ENCODE data around the gene CDH5. TPM values are rescaled to one million over a fixed set of nuclear protein-coding genes. Genes with fewer than 3 reads are reported as not detected.

Gene CDH5
- total RNA-seq, 1 experiment from 2014 or later = 3.6 TPM

DNA sequence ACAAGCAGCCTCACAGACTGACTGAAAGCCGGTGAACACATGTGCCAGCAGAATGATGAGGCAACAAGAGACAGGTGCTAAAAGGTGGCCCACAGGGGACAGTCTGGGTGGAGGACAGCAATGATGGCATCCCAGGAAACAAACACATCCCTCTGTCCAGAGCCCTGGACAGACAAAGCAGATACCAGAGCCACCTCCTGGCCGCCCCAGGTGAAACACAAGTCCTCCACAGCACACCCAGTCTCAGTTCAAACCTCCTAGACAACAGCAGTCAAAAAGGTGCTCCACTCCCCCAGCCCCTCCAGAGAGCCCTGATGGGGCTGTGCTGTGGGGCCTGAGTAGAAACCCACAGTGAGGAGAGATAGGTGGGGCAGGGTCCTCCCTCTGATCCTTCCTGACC lies 20.3 kb upstream of the CDH5 start:
- BruUV-seq (replicated peaks) = no TSS peak

DNA sequence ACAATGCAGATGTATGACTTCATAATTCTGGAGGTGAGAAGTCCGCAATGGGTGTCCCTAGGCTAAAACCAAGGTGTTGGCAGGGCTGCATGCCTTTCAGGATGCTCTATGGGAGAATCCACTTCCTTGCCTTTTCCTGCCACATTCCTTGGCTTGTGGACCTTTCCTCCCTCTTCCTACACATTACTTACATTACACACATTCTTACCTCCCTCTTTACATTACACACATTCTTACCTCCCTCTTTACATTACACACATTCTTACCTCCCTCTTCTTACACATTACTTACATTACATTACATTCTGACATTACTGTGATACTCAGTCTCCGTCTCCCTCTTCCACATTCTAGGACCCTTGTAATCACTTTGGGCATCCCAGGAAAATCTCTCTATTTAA lies 14.2 kb upstream of the CDH5 start:
- ChIA-PET CTCF (no interaction called here), POLR2A (ENCODE audit: unreplicated experiment) (no interaction called here)
- Histone ChIP-seq H3K4me2 (no peak overlapping the region), H3K4me1 (replicated peaks; ENCODE audit: insufficient read depth) (no peaks in the 10 kb centered on the region), H3K27me3 (ENCODE audit: insufficient read depth, low read depth) (no peaks in the 10 kb centered on the region), H4K20me1 (ENCODE audit: insufficient read depth) (no peaks in the 10 kb centered on the region), H3K4me3 (no peak overlapping the region), H3K9me3 (ENCODE audit: insufficient read depth, low read depth) (no peaks in the 10 kb centered on the region), H3F3A (ENCODE audit: insufficient read depth, low read depth) (0 out of 2 replicates have a peak, but pooled peaks cover 11% of the 10 kb centered on the region), H2AFZ (no peak overlapping the region), H3K36me3 (ENCODE audit: low read depth) (no peaks in the 10 kb centered on the region), H3K79me2 (ENCODE audit: low read depth) (no peaks in the 10 kb centered on the region), H3K27ac (no peak overlapping the region), H3K9me2 (ENCODE audit: insufficient read depth) (no peaks in the 10 kb centered on the region)
- TF ChIP-seq EZH2 (IDR thresholded peaks at IDR 0.05; ENCODE audit: low read depth) = no peak
- TF ChIP-seq, protein P1, sequence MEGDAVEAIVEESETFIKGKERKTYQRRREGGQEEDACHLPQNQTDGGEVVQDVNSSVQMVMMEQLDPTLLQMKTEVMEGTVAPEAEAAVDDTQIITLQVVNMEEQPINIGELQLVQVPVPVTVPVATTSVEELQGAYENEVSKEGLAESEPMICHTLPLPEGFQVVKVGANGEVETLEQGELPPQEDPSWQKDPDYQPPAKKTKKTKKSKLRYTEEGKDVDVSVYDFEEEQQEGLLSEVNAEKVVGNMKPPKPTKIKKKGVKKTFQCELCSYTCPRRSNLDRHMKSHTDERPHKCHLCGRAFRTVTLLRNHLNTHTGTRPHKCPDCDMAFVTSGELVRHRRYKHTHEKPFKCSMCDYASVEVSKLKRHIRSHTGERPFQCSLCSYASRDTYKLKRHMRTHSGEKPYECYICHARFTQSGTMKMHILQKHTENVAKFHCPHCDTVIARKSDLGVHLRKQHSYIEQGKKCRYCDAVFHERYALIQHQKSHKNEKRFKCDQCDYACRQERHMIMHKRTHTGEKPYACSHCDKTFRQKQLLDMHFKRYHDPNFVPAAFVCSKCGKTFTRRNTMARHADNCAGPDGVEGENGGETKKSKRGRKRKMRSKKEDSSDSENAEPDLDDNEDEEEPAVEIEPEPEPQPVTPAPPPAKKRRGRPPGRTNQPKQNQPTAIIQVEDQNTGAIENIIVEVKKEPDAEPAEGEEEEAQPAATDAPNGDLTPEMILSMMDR (conservative IDR thresholded peaks at IDR 0.05) = no peak
- no peak for DNase-seq
- no TSS peak for BruUV-seq (replicated peaks)
- intact Hi-C loops (cut with micrococcal nuclease; ENCODE audit: unreplicated experiment) = no loop called here

More for the DNA sequence above, 20.3 kb upstream of the CDH5 start:
- no peaks in the 10 kb centered on the region for H4K20me1 ChIP-seq (ENCODE audit: insufficient read depth)
- TF ChIP-seq EZH2 (IDR thresholded peaks at IDR 0.05; ENCODE audit: low read depth) = no peak
- TF ChIP-seq, protein P1 (conservative IDR thresholded peaks at IDR 0.05) = no peak
- no peak overlapping the region for H2AFZ ChIP-seq
- 0 out of 2 replicates have a peak, but pooled peaks cover 4% of the 10 kb centered on the region for H3F3A ChIP-seq (ENCODE audit: insufficient read depth, low read depth)
- H3K36me3 ChIP-seq (ENCODE audit: low read depth) = no peaks in the 10 kb centered on the region
- intact Hi-C loops (cut with micrococcal nuclease; ENCODE audit: unreplicated experiment) = no loop called here
- no peak for DNase-seq
- no peak overlapping the region for H3K27ac ChIP-seq
- CTCF ChIA-PET = interaction anchor here (1.2 kb wide), 1 partner anchor 68 kb away, joined by 3 read pairs; no protein-coding TSS in a partner anchor
- H3K9me3 ChIP-seq (ENCODE audit: insufficient read depth, low read depth) = no peaks in the 10 kb centered on the region
- no peaks in the 10 kb centered on the region for H3K27me3 ChIP-seq (ENCODE audit: insufficient read depth, low read depth)
- no peak overlapping the region for H3K4me3 ChIP-seq
- POLR2A ChIA-PET (ENCODE audit: unreplicated experiment) = no interaction called here
- H3K9me2 ChIP-seq (ENCODE audit: insufficient read depth) = no peaks in the 10 kb centered on the region
- no peaks in the 10 kb centered on the region for H3K4me1 ChIP-seq (replicated peaks; ENCODE audit: insufficient read depth)
- H3K4me2 ChIP-seq = no peak overlapping the region
- H3K79me2 ChIP-seq (ENCODE audit: low read depth) = no peaks in the 10 kb centered on the region

DNA sequence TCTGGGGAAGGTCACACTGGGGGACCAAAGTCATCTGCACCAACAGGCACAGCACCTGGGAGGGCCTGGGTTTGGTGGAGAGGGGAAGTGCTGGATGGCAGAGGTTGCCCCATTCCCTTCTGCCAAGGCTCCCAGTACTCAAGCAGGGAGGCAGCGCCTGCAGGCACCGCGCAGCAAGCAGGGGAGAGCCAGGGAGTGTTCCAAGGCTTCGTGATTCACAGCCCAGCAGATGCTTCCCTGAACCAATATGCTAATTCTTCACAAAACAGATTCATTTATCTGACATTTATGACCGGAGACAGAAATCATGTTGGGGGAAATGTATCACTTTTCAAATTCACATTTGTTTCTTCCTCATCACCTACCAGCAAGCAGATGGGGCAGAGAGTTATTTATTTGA lies 13.4 kb upstream of the CDH5 start:
- no peaks in the 10 kb centered on the region for H3K27me3 ChIP-seq (ENCODE audit: insufficient read depth, low read depth)
- CTCF ChIA-PET = no interaction called here
- peaks cover 15% of the 10 kb centered on the region; the same call in 1 of the 2 replicates for H3F3A ChIP-seq (ENCODE audit: insufficient read depth, low read depth)
- H3K4me2 ChIP-seq = no peak overlapping the region
- intact Hi-C loops (cut with micrococcal nuclease; ENCODE audit: unreplicated experiment) = no loop called here
- no peak for DNase-seq
- H4K20me1 ChIP-seq (ENCODE audit: insufficient read depth) = no peaks in the 10 kb centered on the region
- peaks cover 4% of the 10 kb centered on the region; the same call in 1 of the 2 replicates for H3K4me1 ChIP-seq (replicated peaks; ENCODE audit: insufficient read depth)
- no peak overlapping the region for H3K4me3 ChIP-seq
- no peaks in the 10 kb centered on the region for H3K79me2 ChIP-seq (ENCODE audit: low read depth)
- POLR2A ChIA-PET (ENCODE audit: unreplicated experiment) = no interaction called here
- no peaks in the 10 kb centered on the region for H3K9me3 ChIP-seq (ENCODE audit: insufficient read depth, low read depth)
- BruUV-seq (replicated peaks) = no TSS peak
- no peak overlapping the region for H2AFZ ChIP-seq
- no peaks in the 10 kb centered on the region for H3K36me3 ChIP-seq (ENCODE audit: low read depth)
- H3K9me2 ChIP-seq (ENCODE audit: insufficient read depth) = no peaks in the 10 kb centered on the region
- TF ChIP-seq, protein P1 (conservative IDR thresholded peaks at IDR 0.05) = no peak
- TF ChIP-seq EZH2 (IDR thresholded peaks at IDR 0.05; ENCODE audit: low read depth) = no peak
- H3K27ac ChIP-seq = no peak overlapping the region
